Measurements from ENCODE around the gene PLXNA4. TPM values are rescaled to one million over a fixed set of nuclear protein-coding genes. Genes with fewer than 3 reads are reported as not detected.

The PLXNA4 gene
- total RNA-seq, 1 donor from 2014 or later: 3.5 TPM

DNA sequence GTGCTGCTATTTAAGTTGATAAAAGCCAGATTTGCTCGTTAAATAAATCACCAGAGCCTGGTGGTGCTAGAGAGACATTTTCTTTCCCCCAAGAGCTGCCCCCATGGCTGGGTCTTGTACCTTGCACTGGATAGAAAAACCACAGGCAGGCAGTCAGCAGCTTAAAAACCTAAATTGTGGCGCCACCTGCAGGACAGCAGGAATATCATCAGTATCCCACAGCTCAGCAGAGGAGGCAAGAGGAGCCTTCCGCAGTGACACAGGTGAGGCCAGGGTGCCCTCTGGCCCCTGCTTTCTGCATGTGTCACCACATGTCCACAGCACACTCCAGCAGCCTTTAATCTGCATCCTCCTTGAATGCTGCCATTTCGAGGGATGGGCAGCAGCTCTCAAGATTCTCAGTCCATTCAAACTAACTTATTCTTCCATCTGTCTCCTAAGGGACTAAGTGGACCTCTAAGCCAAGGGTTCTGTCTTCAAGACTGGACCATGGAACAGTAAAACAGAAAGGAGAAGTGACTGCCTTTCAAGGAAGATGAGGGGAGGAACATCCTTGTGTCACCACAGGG is 4.5 kb upstream of the PLXNA4 start:
- H3K9me3 Mint-ChIP-seq (ENCODE audit: unreplicated experiment): no peaks in the 10 kb centered on the region
- H3K27ac Mint-ChIP-seq (ENCODE audit: unreplicated experiment): no peak overlapping the region
- H3K4me3 Mint-ChIP-seq (ENCODE audit: unreplicated experiment): no peak overlapping the region
- DNase-seq (ENCODE audit: low spot score): peak; percentile 76
- H3K27me3 Mint-ChIP-seq (ENCODE audit: unreplicated experiment): peaks cover 17% of the 10 kb centered on the region
- no peaks in the 10 kb centered on the region for H3K36me3 Mint-ChIP-seq (ENCODE audit: low read depth, unreplicated experiment)
- TF ChIP-seq, protein P1, sequence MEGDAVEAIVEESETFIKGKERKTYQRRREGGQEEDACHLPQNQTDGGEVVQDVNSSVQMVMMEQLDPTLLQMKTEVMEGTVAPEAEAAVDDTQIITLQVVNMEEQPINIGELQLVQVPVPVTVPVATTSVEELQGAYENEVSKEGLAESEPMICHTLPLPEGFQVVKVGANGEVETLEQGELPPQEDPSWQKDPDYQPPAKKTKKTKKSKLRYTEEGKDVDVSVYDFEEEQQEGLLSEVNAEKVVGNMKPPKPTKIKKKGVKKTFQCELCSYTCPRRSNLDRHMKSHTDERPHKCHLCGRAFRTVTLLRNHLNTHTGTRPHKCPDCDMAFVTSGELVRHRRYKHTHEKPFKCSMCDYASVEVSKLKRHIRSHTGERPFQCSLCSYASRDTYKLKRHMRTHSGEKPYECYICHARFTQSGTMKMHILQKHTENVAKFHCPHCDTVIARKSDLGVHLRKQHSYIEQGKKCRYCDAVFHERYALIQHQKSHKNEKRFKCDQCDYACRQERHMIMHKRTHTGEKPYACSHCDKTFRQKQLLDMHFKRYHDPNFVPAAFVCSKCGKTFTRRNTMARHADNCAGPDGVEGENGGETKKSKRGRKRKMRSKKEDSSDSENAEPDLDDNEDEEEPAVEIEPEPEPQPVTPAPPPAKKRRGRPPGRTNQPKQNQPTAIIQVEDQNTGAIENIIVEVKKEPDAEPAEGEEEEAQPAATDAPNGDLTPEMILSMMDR (IDR thresholded peaks at IDR 0.05; ENCODE audit: unreplicated experiment): peak; percentile 86
- no peaks in the 10 kb centered on the region for H3K4me1 Mint-ChIP-seq (ENCODE audit: unreplicated experiment)

DNA sequence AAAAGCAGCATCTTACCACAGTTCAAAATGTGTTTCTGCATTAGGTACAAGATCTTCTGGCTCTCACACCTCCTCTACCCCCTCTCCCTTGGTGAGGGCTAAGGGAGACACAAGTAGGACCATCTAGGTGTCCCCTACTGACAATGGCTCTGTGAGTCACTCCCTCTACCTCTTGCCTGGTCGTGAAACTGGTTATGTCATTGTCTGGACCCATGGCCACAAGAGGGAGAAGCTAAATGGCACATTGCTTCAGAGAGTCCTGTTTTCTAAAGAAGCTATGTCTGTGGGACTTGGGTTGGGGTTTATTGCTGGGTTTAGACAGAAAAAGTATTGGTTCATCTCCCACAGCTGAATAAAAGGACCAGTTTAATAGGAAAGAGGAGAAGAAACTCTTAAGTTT is 4.0 kb upstream of the PLXNA4 start:
- Mint-ChIP-seq H3K9me3 (ENCODE audit: unreplicated experiment) (no peaks in the 10 kb centered on the region), H3K27me3 (ENCODE audit: unreplicated experiment) (peaks cover 19% of the 10 kb centered on the region), H3K4me3 (ENCODE audit: unreplicated experiment) (no peak overlapping the region), H3K4me1 (ENCODE audit: unreplicated experiment) (peaks cover under 1% of the 10 kb centered on the region), H3K27ac (ENCODE audit: unreplicated experiment) (no peak overlapping the region), H3K36me3 (ENCODE audit: low read depth, unreplicated experiment) (no peaks in the 10 kb centered on the region)
- TF ChIP-seq, protein P1 (IDR thresholded peaks at IDR 0.05; ENCODE audit: unreplicated experiment): no peak
- no peak for DNase-seq (ENCODE audit: low spot score)

DNA sequence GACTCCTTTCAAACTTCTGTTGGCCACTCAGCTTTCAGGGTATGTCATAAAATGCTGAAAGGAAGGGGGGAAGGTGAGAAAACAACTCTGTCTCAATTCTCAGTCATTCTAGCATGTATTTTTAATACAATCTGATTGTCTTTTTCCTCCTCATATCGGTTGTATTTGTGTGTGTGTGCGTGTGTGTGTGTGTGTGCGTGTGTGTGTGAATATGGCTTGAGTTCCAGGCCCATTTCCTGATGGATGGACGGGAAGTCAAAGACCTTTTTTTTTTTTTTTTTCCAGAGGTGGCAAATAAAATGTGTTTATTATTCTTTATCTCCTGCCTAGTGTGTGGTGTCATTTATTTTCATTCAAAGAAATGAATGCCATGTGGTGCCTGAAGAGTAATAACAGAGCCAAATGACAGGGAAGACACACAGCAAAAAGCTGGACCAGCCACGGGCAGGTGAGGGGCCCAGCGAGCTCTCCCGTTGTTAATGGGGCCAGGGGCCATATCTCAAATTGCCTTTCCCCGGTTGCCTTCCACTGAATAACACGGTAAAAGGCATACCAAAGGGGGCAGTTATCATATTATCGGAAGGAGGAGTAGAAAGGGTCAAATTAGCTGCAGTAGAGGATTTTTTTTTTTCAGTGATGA is 3.1 kb upstream of the PLXNA4 start:
- Mint-ChIP-seq H3K4me1 (ENCODE audit: unreplicated experiment) (peaks cover 8% of the 10 kb centered on the region), H3K9me3 (ENCODE audit: unreplicated experiment) (no peaks in the 10 kb centered on the region), H3K36me3 (ENCODE audit: low read depth, unreplicated experiment) (no peaks in the 10 kb centered on the region), H3K27me3 (ENCODE audit: unreplicated experiment) (peaks cover 23% of the 10 kb centered on the region), H3K4me3 (ENCODE audit: unreplicated experiment) (no peak overlapping the region), H3K27ac (ENCODE audit: unreplicated experiment) (no peak overlapping the region)
- TF ChIP-seq, protein P1 (IDR thresholded peaks at IDR 0.05; ENCODE audit: unreplicated experiment): no peak
- no peak for DNase-seq (ENCODE audit: low spot score)

DNA sequence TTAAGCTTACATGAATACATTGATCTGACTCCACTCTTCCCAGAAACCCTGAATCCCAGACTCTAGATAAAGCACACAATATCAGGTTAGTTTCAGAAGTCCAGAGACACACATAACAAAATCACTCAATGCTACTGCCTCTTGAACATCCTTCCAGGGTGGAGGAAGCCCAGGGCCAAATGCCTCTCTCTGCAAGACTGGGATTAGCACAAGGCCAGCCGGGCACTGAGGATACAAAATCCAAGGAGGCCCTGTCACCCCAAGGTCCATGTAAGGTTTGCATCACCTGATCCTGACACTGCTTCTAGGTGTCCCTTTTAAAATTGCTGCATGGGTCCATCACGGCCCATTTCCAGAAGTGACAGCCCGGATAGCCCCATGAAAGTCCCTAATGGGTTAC is 2.6 kb upstream of the PLXNA4 start:
- TF ChIP-seq, protein P1 (IDR thresholded peaks at IDR 0.05; ENCODE audit: unreplicated experiment): no peak
- Mint-ChIP-seq H3K27me3 (ENCODE audit: unreplicated experiment) (peaks cover 26% of the 10 kb centered on the region), H3K27ac (ENCODE audit: unreplicated experiment) (no peak overlapping the region), H3K4me3 (ENCODE audit: unreplicated experiment) (no peak overlapping the region), H3K36me3 (ENCODE audit: low read depth, unreplicated experiment) (no peaks in the 10 kb centered on the region), H3K4me1 (ENCODE audit: unreplicated experiment) (peaks cover 13% of the 10 kb centered on the region), H3K9me3 (ENCODE audit: unreplicated experiment) (no peaks in the 10 kb centered on the region)
- no peak for DNase-seq (ENCODE audit: low spot score)

DNA sequence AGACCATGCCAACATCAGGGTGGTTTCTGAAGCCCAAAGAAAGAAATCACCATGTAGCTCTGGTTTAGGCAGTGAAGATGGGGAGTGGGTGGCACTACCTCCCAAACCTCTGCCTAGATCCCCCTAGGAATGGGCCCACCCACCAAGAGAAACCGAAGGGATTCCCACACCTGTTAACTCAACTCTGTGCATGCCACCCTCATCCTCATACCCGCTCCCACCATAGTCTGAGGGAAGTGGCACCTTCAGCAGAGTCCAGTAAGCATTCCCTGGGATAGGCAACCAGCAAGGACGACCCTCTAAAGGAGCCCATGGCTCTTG is 1.7 kb upstream of the PLXNA4 start:
- H3K4me3 Mint-ChIP-seq (ENCODE audit: unreplicated experiment): peak overlapping the region; percentile 47
- H3K4me1 Mint-ChIP-seq (ENCODE audit: unreplicated experiment): peaks cover 21% of the 10 kb centered on the region
- no peaks in the 10 kb centered on the region for H3K36me3 Mint-ChIP-seq (ENCODE audit: low read depth, unreplicated experiment)
- TF ChIP-seq, protein P1 (IDR thresholded peaks at IDR 0.05; ENCODE audit: unreplicated experiment): no peak
- H3K27me3 Mint-ChIP-seq (ENCODE audit: unreplicated experiment): peaks cover 30% of the 10 kb centered on the region
- H3K9me3 Mint-ChIP-seq (ENCODE audit: unreplicated experiment): no peaks in the 10 kb centered on the region
- H3K27ac Mint-ChIP-seq (ENCODE audit: unreplicated experiment): no peak overlapping the region
- DNase-seq (ENCODE audit: low spot score): no peak

All from endothelial cell (in vitro differentiated cells).